ENCODE measurements around the gene APH1B.
"Not testable (repeated sequence)": the region's sequence is repeated elsewhere in the genome, so short reads cannot be mapped to it uniquely, and the experiment has no call there.

The APH1B gene

GRCh38 chr15:63233667-63234423, 43.6 kb upstream of the APH1B start:
- TF ChIP-seq SP1 (IDR thresholded peaks at IDR 0.05) (no peak), SUZ12 (IDR thresholded peaks at IDR 0.05) (no peak), TARDBP (IDR thresholded peaks at IDR 0.05) (no peak), LEF1 (IDR thresholded peaks at IDR 0.05; ENCODE audit: borderline replicate concordance) (no peak), PKNOX1 (IDR thresholded peaks at IDR 0.05) (no peak), L3MBTL2 (conservative IDR thresholded peaks at IDR 0.05) (no peak), BHLHE40 (IDR thresholded peaks at IDR 0.05; ENCODE audit: borderline replicate concordance) (no peak), ZNF384 (IDR thresholded peaks at IDR 0.05) (no peak), FOXM1 (IDR thresholded peaks at IDR 0.05; ENCODE audit: borderline replicate concordance) (no peak), FOXA1 (IDR thresholded peaks at IDR 0.05) (no peak), HDGF (IDR thresholded peaks at IDR 0.05; ENCODE audit: borderline replicate concordance) (no peak), FOXK2 (IDR thresholded peaks at IDR 0.05) (no peak), ARNT (IDR thresholded peaks at IDR 0.05) (no peak), ELF4 (IDR thresholded peaks at IDR 0.05) (no peak), CTBP1 (IDR thresholded peaks at IDR 0.05; ENCODE audit: borderline replicate concordance) (no peak), NFRKB (IDR thresholded peaks at IDR 0.05) (no peak)
- ChIA-PET CTCF (no interaction called here), POLR2A (interaction anchor here (1.0 kb wide), 1 partner anchor 76 kb away, joined by 3 read pairs; the partner anchor contains the start of gene RPS27L)
- DNase-seq (ENCODE audit: extremely low spot score): no peak

GRCh38 chr15:63234451-63234870, 42.9 kb upstream of the APH1B start:
- ChIA-PET POLR2A (no interaction called here), CTCF (no interaction called here)
- no peak for DNase-seq (ENCODE audit: extremely low spot score)
- no peak for TF ChIP-seq FOXA1 (IDR thresholded peaks at IDR 0.05)
- TF ChIP-seq L3MBTL2 (conservative IDR thresholded peaks at IDR 0.05): no peak
- no peak for TF ChIP-seq FOXM1 (IDR thresholded peaks at IDR 0.05; ENCODE audit: borderline replicate concordance)
- TF ChIP-seq SP1 (IDR thresholded peaks at IDR 0.05): no peak
- no peak for TF ChIP-seq BHLHE40 (IDR thresholded peaks at IDR 0.05; ENCODE audit: borderline replicate concordance)
- TF ChIP-seq FOXK2 (IDR thresholded peaks at IDR 0.05): no peak
- no peak for TF ChIP-seq HDGF (IDR thresholded peaks at IDR 0.05; ENCODE audit: borderline replicate concordance)
- no peak for TF ChIP-seq ELF4 (IDR thresholded peaks at IDR 0.05)
- TF ChIP-seq LEF1 (IDR thresholded peaks at IDR 0.05; ENCODE audit: borderline replicate concordance): no peak
- no peak for TF ChIP-seq ZNF384 (IDR thresholded peaks at IDR 0.05)
- no peak for TF ChIP-seq CTBP1 (IDR thresholded peaks at IDR 0.05; ENCODE audit: borderline replicate concordance)

DNA sequence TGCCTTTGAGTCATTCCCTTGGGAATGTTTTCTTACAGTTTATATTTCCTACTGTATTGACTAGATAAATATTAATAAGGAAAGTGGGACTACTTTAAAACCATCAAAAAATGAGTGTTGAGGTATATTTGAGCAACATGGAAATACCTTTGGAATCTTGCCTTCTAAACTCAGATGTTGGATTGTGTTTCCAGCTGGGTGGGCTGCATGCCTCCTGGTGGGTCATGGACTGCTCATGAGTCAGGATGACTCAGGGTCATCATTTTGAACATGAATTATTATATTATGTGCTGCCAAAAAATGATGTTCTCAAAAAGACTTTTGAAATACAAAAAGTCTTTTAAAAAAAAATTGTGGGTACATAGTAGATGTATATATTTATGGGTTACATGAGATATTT, 41.1 kb upstream of the APH1B start:
- DNase-seq (ENCODE audit: extremely low spot score): no peak
- TF ChIP-seq ZNF384 (IDR thresholded peaks at IDR 0.05): no peak
- TF ChIP-seq ARNT (IDR thresholded peaks at IDR 0.05): no peak
- no peak for TF ChIP-seq SUZ12 (IDR thresholded peaks at IDR 0.05)
- TF ChIP-seq CTBP1 (IDR thresholded peaks at IDR 0.05; ENCODE audit: borderline replicate concordance): no peak
- TF ChIP-seq PKNOX1 (IDR thresholded peaks at IDR 0.05): no peak
- no peak for TF ChIP-seq FOXK2 (IDR thresholded peaks at IDR 0.05)
- TF ChIP-seq BHLHE40 (IDR thresholded peaks at IDR 0.05; ENCODE audit: borderline replicate concordance): no peak
- TF ChIP-seq SP1 (IDR thresholded peaks at IDR 0.05): no peak
- no peak for TF ChIP-seq NFRKB (IDR thresholded peaks at IDR 0.05)
- TF ChIP-seq L3MBTL2 (conservative IDR thresholded peaks at IDR 0.05): no peak
- TF ChIP-seq FOXA1 (IDR thresholded peaks at IDR 0.05): no peak
- CTCF ChIA-PET: no interaction called here
- POLR2A ChIA-PET: no interaction called here

DNA sequence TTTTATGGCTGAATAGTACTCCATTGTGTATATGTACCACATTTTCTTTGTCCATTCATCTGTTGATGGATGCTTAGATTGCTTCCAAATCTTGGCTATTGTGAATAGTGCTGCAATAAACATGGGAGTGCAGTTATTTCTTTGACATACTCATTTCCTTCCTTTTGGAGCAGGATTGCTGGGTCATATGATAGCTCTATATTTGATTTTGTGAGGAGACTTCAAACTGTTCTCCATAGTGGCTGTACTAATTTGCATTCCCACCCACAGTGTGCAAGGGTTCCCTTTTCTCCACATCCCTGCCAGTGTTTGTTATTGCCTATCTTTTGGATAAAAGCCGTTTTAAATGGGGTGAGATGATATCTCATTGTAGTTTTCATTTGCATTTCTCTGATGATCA, 40.3 kb upstream of the APH1B start:
- CTCF ChIA-PET; POLR2A ChIA-PET; DNase-seq (ENCODE audit: extremely low spot score): not testable (repeated sequence)

- ChIA-PET CTCF (no interaction called here), POLR2A (no interaction called here)
- no peak for TF ChIP-seq NFRKB (IDR thresholded peaks at IDR 0.05)
- TF ChIP-seq ZNF384 (IDR thresholded peaks at IDR 0.05): no peak
- TF ChIP-seq L3MBTL2 (conservative IDR thresholded peaks at IDR 0.05): no peak
- TF ChIP-seq PKNOX1 (IDR thresholded peaks at IDR 0.05): no peak
- TF ChIP-seq FOXK2 (IDR thresholded peaks at IDR 0.05): no peak
- DNase-seq (ENCODE audit: extremely low spot score): no peak
These were observed 39.2 kb upstream of the APH1B start for GRCh38 chr15:63238171-63238570.

- no peak for DNase-seq (ENCODE audit: extremely low spot score)
- CTCF ChIA-PET: no interaction called here
These were observed 38.6 kb upstream of the APH1B start for GRCh38 chr15:63238796-63239195.

More at GRCh38 chr15:63238796-63239195, 38.6 kb upstream of the APH1B start:
- POLR2A ChIA-PET: no interaction called here
- TF ChIP-seq PKNOX1 (IDR thresholded peaks at IDR 0.05) (no peak), L3MBTL2 (conservative IDR thresholded peaks at IDR 0.05) (no peak)

Data from HEK293T (cell line).